ENCODE data around the gene ZEB1.

GRCh38 chr10:31467791-31468535 lies 148.9 kb downstream of the ZEB1 start:
- TF ChIP-seq CTCF (conservative IDR thresholded peaks at IDR 0.05) (peak; percentile 75), EZH2 (IDR thresholded peaks at IDR 0.05; ENCODE audit: low read depth) (no peak)

All from PC-9 (cell line).